ENCODE data around the gene GPR152.

GPR152 gene

DNA sequence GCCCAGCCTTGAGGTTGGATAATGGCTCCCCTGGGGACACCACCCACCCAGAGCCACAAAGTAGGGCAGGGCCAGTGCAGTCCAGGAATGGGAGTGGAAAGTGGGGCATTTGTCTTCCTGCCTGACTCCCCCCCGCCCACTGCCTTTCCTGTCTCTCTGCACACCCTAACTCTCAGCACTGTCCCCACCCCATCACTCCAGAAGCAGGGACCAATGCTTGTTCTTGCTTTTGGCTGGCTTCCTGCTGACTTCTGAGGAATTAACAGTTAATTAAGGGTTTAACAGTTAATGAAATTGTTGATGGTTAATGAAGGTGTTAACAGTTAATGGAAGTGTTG is 47.9 kb upstream of the GPR152 start:
- no peak for DNase-seq (ENCODE audit: low read depth in 1 of 2, low spot score in 1 of 2)
- Histone ChIP-seq H3K27me3 (ENCODE audit: insufficient read depth, poor library complexity, severe bottlenecking) (no peaks in the 10 kb centered on the region), H3K4me3 (replicated peaks; ENCODE audit: insufficient read depth, low read length) (no peak overlapping the region), H3K27ac (replicated peaks) (no peak overlapping the region)
- no peak for TF ChIP-seq GABPA (IDR thresholded peaks at IDR 0.05; ENCODE audit: low read depth)
- TF ChIP-seq SPI1 (IDR thresholded peaks at IDR 0.05; ENCODE audit: borderline replicate concordance, low read depth), result no peak
- no peak for TF ChIP-seq POLR2AphosphoS5 (IDR thresholded peaks at IDR 0.05; ENCODE audit: low read depth)
- TF ChIP-seq, protein P1, sequence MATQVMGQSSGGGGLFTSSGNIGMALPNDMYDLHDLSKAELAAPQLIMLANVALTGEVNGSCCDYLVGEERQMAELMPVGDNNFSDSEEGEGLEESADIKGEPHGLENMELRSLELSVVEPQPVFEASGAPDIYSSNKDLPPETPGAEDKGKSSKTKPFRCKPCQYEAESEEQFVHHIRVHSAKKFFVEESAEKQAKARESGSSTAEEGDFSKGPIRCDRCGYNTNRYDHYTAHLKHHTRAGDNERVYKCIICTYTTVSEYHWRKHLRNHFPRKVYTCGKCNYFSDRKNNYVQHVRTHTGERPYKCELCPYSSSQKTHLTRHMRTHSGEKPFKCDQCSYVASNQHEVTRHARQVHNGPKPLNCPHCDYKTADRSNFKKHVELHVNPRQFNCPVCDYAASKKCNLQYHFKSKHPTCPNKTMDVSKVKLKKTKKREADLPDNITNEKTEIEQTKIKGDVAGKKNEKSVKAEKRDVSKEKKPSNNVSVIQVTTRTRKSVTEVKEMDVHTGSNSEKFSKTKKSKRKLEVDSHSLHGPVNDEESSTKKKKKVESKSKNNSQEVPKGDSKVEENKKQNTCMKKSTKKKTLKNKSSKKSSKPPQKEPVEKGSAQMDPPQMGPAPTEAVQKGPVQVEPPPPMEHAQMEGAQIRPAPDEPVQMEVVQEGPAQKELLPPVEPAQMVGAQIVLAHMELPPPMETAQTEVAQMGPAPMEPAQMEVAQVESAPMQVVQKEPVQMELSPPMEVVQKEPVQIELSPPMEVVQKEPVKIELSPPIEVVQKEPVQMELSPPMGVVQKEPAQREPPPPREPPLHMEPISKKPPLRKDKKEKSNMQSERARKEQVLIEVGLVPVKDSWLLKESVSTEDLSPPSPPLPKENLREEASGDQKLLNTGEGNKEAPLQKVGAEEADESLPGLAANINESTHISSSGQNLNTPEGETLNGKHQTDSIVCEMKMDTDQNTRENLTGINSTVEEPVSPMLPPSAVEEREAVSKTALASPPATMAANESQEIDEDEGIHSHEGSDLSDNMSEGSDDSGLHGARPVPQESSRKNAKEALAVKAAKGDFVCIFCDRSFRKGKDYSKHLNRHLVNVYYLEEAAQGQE (IDR thresholded peaks at IDR 0.05; ENCODE audit: insufficient replicate concordance, low read depth), result no peak
- TF ChIP-seq, protein P2, sequence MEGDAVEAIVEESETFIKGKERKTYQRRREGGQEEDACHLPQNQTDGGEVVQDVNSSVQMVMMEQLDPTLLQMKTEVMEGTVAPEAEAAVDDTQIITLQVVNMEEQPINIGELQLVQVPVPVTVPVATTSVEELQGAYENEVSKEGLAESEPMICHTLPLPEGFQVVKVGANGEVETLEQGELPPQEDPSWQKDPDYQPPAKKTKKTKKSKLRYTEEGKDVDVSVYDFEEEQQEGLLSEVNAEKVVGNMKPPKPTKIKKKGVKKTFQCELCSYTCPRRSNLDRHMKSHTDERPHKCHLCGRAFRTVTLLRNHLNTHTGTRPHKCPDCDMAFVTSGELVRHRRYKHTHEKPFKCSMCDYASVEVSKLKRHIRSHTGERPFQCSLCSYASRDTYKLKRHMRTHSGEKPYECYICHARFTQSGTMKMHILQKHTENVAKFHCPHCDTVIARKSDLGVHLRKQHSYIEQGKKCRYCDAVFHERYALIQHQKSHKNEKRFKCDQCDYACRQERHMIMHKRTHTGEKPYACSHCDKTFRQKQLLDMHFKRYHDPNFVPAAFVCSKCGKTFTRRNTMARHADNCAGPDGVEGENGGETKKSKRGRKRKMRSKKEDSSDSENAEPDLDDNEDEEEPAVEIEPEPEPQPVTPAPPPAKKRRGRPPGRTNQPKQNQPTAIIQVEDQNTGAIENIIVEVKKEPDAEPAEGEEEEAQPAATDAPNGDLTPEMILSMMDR (IDR thresholded peaks at IDR 0.05; ENCODE audit: insufficient read depth, low read length), result no peak

DNA sequence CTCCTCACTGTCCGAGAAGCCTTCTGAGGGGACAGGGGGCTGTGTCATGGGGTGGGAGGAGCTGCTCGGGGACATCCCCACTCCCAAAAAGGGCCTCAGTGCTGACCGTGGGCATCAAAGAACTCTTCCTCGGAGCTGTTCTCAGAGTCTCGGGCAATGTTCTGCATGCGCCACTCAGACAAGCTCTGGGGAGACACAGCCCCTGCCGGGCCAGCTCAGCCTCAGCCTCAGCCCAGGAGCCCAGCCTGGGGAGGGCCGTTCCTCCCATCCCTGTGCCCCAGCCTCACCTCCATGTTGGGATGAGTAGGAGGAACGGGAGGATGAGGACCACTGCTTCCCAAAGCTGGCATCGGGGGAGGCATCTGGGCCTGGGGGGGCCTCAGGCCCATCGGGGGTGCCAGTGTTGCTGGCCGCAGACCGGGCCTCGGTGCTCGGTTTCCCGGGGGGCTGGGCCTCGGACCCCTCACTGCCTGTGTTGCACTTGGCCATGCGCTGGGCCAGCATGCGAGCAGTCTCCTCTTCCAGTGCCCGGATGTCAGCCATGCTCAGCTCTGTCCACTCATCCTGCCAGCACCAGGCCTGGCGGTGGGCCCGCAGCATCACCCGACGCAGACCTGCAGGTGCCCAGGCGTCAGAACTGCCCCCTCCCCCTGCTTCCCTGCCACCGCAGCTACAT is 47.4 kb upstream of the GPR152 start:
- H3K27ac ChIP-seq (replicated peaks), result no peak overlapping the region
- H3K27me3 ChIP-seq (ENCODE audit: insufficient read depth, poor library complexity, severe bottlenecking), result no peaks in the 10 kb centered on the region
- TF ChIP-seq, protein P1 (IDR thresholded peaks at IDR 0.05; ENCODE audit: insufficient replicate concordance, low read depth), result no peak
- TF ChIP-seq SPI1 (IDR thresholded peaks at IDR 0.05; ENCODE audit: borderline replicate concordance, low read depth) (no peak), POLR2AphosphoS5 (IDR thresholded peaks at IDR 0.05; ENCODE audit: low read depth) (no peak), GABPA (IDR thresholded peaks at IDR 0.05; ENCODE audit: low read depth) (no peak)
- TF ChIP-seq, protein P2 (IDR thresholded peaks at IDR 0.05; ENCODE audit: insufficient read depth, low read length), result no peak
- DNase-seq (ENCODE audit: low read depth in 1 of 2, low spot score in 1 of 2), result no peak
- H3K4me3 ChIP-seq (replicated peaks; ENCODE audit: insufficient read depth, low read length), result no peak overlapping the region

DNA sequence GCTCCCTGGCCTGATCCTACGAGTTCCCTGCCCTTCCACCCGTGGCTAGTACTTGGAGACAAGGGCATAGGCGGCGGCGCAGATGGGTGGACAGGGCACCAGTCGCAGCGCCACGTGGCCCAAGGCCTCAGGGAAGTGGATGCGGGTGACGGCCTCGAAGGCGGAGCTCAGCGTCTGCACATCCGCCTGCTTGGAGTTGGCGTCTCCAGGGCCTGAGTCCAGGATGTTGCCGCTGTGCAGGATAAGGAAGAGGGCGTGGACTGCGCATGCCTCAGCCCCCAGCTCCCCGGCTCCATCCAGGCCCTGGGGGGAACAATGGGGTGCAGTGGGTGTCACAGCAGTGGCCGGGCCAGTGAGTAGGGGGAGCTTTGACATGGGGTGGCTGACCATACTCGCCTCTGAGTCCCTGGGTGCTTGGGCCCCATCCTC is 46.0 kb upstream of the GPR152 start:
- Histone ChIP-seq H3K27ac (replicated peaks) (no peak overlapping the region), H3K4me3 (replicated peaks; ENCODE audit: insufficient read depth, low read length) (no peak overlapping the region), H3K27me3 (ENCODE audit: insufficient read depth, poor library complexity, severe bottlenecking) (no peaks in the 10 kb centered on the region)
- TF ChIP-seq, protein P2 (IDR thresholded peaks at IDR 0.05; ENCODE audit: insufficient read depth, low read length), result no peak
- TF ChIP-seq, protein P1 (IDR thresholded peaks at IDR 0.05; ENCODE audit: insufficient replicate concordance, low read depth), result no peak
- TF ChIP-seq POLR2AphosphoS5 (IDR thresholded peaks at IDR 0.05; ENCODE audit: low read depth) (no peak), SPI1 (IDR thresholded peaks at IDR 0.05; ENCODE audit: borderline replicate concordance, low read depth) (no peak), GABPA (IDR thresholded peaks at IDR 0.05; ENCODE audit: low read depth) (no peak)
- DNase-seq (ENCODE audit: low read depth in 1 of 2, low spot score in 1 of 2), result no peak
